ENCODE results near the gene RPL27A.
"Not testable (repeated sequence)": the region's sequence is repeated elsewhere in the genome, so short reads cannot be mapped to it uniquely, and the experiment has no call there.

The RPL27A gene

GRCh38 chr11:8682303-8683114 is at the start of gene RPL27A, which contains the start of gene TRIM66:
RPL27A (plus strand) TSS chr11:8682792; CDS start chr11:8682814, 22 bp downstream.
TRIM66 (minus strand) TSS chr11:8682665; CDS start chr11:8672274, 10,391 bp downstream.
- peak; percentile 97 for DNase-seq

GRCh38 chr11:8634498-8634897 is 48.1 kb upstream of the RPL27A start:
- no peak for DNase-seq

GRCh38 chr11:8636127-8636526 is 46.5 kb upstream of the RPL27A start:
- DNase-seq, result no peak

GRCh38 chr11:8638300-8638699 is 44.3 kb upstream of the RPL27A start:
- DNase-seq, result no peak

GRCh38 chr11:8639655-8640054 is 42.9 kb upstream of the RPL27A start:
- DNase-seq, result no peak

- DNase-seq, result no peak
Measured at GRCh38 chr11:8640267-8640906, 42.2 kb upstream of the RPL27A start.

- DNase-seq, result no peak
Measured at GRCh38 chr11:8641332-8641731, 41.3 kb upstream of the RPL27A start.

- DNase-seq, result no peak
Measured at GRCh38 chr11:8642196-8642841, 40.3 kb upstream of the RPL27A start.

GRCh38 chr11:8646873-8647272 is 35.7 kb upstream of the RPL27A start:
- no peak for DNase-seq

GRCh38 chr11:8649361-8649760 is 33.2 kb upstream of the RPL27A start:
- no peak for DNase-seq

GRCh38 chr11:8650401-8650990 is 32.1 kb upstream of the RPL27A start:
- no peak for DNase-seq

- DNase-seq, result no peak
Measured at GRCh38 chr11:8652140-8652539, 30.5 kb upstream of the RPL27A start.

- DNase-seq, result no peak
Measured at GRCh38 chr11:8654503-8654902, 28.1 kb upstream of the RPL27A start.

GRCh38 chr11:8656291-8656690 is 26.3 kb upstream of the RPL27A start:
- DNase-seq, result no peak

- DNase-seq, result peak; percentile 54
Measured at GRCh38 chr11:8658321-8659057, 24.1 kb upstream of the RPL27A start.

- no peak for DNase-seq
Measured at GRCh38 chr11:8661001-8661795, 21.4 kb upstream of the RPL27A start.

- no peak for DNase-seq
Measured at GRCh38 chr11:8665222-8665621, 17.4 kb upstream of the RPL27A start.

GRCh38 chr11:8670081-8670480 is 12.5 kb upstream of the RPL27A start:
- DNase-seq, result not testable (repeated sequence)

- DNase-seq, result peak; percentile 77
Measured at GRCh38 chr11:8671193-8671612, 11.4 kb upstream of the RPL27A start.

GRCh38 chr11:8671651-8672062 is 10.9 kb upstream of the RPL27A start:
- DNase-seq, result peak; percentile 43

- no peak for DNase-seq
Measured at GRCh38 chr11:8672346-8672745, 10.2 kb upstream of the RPL27A start.

GRCh38 chr11:8674859-8675258 is 7.7 kb upstream of the RPL27A start:
- DNase-seq, result no peak
